A549 (cell line): ENCODE data around the gene NTM. TPM values are rescaled to one million over a fixed set of nuclear protein-coding genes. Genes with fewer than 3 reads are reported as not detected.

Experiments used
- ATAC-seq, 2 experiments: fragments of 200-7000 bp in 1 of 2; fragments of >200 bp in 1 of 2; cut with Nextera tagmentation in 1 of 2; cut with Tn5 transposase in 1 of 2; 3 replicates each; pipeline versions ENCODE4 v1.8.0 to v1.9.1; 2018 to 2020; ENCODE audit warnings: mild to moderate bottlenecking in 1 of 2, moderate library complexity in 1 of 2
- CTCF ChIA-PET: fragments of 300-600 bp; sonication (Branson Sonifier 250); formaldehyde crosslinking; extraction: SDS; loops from one replicate; lab custom pipeline; 2021; ENCODE audit warnings: antibody characterized with exemption, inconsistent platforms; lab: Yijun Ruan, JAX
- POLR2A ChIA-PET: fragments of 350-600 bp; formaldehyde crosslinking; extraction: SDS; loops from one replicate; lab custom pipeline; 2021; ENCODE audit warnings: antibody characterized with exemption, inconsistent platforms; lab: Yijun Ruan, JAX
- DNase-seq, 2 experiments: peaks; one replicate each; pipeline versions ENCODE4 v3.0.0 to v3.0.0-alpha.2; 2011 to 2016; ENCODE audit warnings: low read depth in 1 of 2, low spot score in 1 of 2
- FAIRE-seq: peaks from 2 replicates; lab custom pipeline; 2011; peaks lifted over from hg19 to GRCh38; lab: Jason Lieb, UNC
- H3K27ac ChIP-seq, 2 experiments: fragments of >200 bp; sonication (Bioruptor Twin); formaldehyde crosslinking; 3 replicates each; pipeline ENCODE4 v1.5.1; 2016 to 2017
- H3K4me1 ChIP-seq: fragments of >200 bp; sonication (Bioruptor Twin); formaldehyde crosslinking; 3 replicates; pipeline ENCODE4 v1.6.1; 2016
- H3K4me2 ChIP-seq: fragments of >200 bp; sonication (Bioruptor Twin); formaldehyde crosslinking; 3 replicates; pipeline ENCODE4 v1.6.1; 2016
- H3K4me3 ChIP-seq: fragments of >200 bp; sonication (Bioruptor Twin); formaldehyde crosslinking; 3 replicates; pipeline ENCODE4 v1.5.1; 2016
- H3K9me3 ChIP-seq: fragments of >200 bp; sonication (Bioruptor Twin); formaldehyde crosslinking; 3 replicates; pipeline ENCODE4 v1.6.1; 2016
- ATOH8 ChIP-seq: fragments of 250-450 bp; sonication (Bioruptor Pico); IDR thresholded peaks from 2 replicates; pipeline ENCODE4 v1.5.0; 2020; ENCODE audit warnings: low read depth, mild to moderate bottlenecking, moderate library complexity
- BCL3 ChIP-seq: fragments of >200 bp; sonication (Bioruptor Twin); formaldehyde crosslinking; IDR thresholded peaks from 3 replicates; pipeline ENCODE4 v1.6.1; 2016
- CHD2 ChIP-seq: fragments of 150-350 bp; IDR thresholded peaks from 2 replicates; pipeline ENCODE4 v1.6.1; 2014; ENCODE audit warnings: low read length; ENCODE audit not compliant: partially characterized antibody
- E2F6 ChIP-seq: IDR thresholded peaks from 2 replicates; pipeline ENCODE4 v1.6.1; 2012; ENCODE audit warnings: low read depth, borderline replicate concordance
- EHMT2 ChIP-seq: fragments of 200-600 bp; sonication (generic); IDR thresholded peaks from 2 replicates; pipeline ENCODE4 v1.6.1; 2016; ENCODE audit warnings: antibody characterized with exemption, low read depth, mild to moderate bottlenecking, moderate library complexity
- FOSB ChIP-seq: fragments of 250-450 bp; sonication (Bioruptor Pico); IDR thresholded peaks from 2 replicates; pipeline ENCODE4 v1.5.0; 2020; ENCODE audit warnings: mild to moderate bottlenecking, moderate library complexity
- GATA3 ChIP-seq: IDR thresholded peaks from 2 replicates; pipeline ENCODE4 v1.6.1; 2012; ENCODE audit warnings: borderline replicate concordance
- HEYL ChIP-seq: fragments of 250-450 bp; sonication (Bioruptor Pico); IDR thresholded peaks from 2 replicates; pipeline ENCODE4 v1.8.0; 2021; ENCODE audit warnings: mild to moderate bottlenecking, moderate library complexity
- HOXB5 ChIP-seq: fragments of 250-450 bp; sonication (Bioruptor Pico); IDR thresholded peaks from 2 replicates; pipeline ENCODE4 v1.5.0; 2020; ENCODE audit warnings: mild to moderate bottlenecking, moderate library complexity
- KDM1A ChIP-seq: fragments of 200-600 bp; sonication (generic); IDR thresholded peaks from 2 replicates; pipeline ENCODE4 v1.6.1; 2016; ENCODE audit warnings: low read depth, mild to moderate bottlenecking
- NFE2L2 ChIP-seq: fragments of 150-350 bp; conservative IDR thresholded peaks from 2 replicates; pipeline ENCODE4 v1.6.1; 2014; ENCODE audit warnings: low read length
- NPAS2 ChIP-seq: fragments of 250-450 bp; sonication (Bioruptor Pico); IDR thresholded peaks from 2 replicates; pipeline ENCODE4 v1.8.0; 2022; ENCODE audit warnings: mild to moderate bottlenecking, moderate library complexity, borderline replicate concordance
- NR3C1 ChIP-seq: fragments of >200 bp; sonication (Bioruptor Twin); formaldehyde crosslinking; IDR thresholded peaks from 3 replicates; pipeline ENCODE4 v1.6.1; 2017
- POLR2A ChIP-seq: IDR thresholded peaks from 2 replicates; pipeline ENCODE4 v1.6.1; 2012; ENCODE audit warnings: mild to moderate bottlenecking, low read length
- REST ChIP-seq: fragments of 200-600 bp; sonication (generic); IDR thresholded peaks from 2 replicates; pipeline ENCODE4 v1.6.1; 2016; ENCODE audit warnings: antibody characterized with exemption, mild to moderate bottlenecking, moderate library complexity
- RFX5 ChIP-seq: fragments of 450-650 bp; IDR thresholded peaks from 2 replicates; pipeline ENCODE4 v1.7.1; 2014; ENCODE audit warnings: antibody characterized with exemption, mild to moderate bottlenecking, moderate library complexity
- ZC3H11A ChIP-seq: fragments of 450-650 bp; IDR thresholded peaks from 2 replicates; pipeline ENCODE4 v1.6.1; 2014; ENCODE audit warnings: antibody characterized with exemption, mild to moderate bottlenecking
- ZNF302 ChIP-seq: fragments of 250-450 bp; sonication (Bioruptor Pico); IDR thresholded peaks from 2 replicates; pipeline ENCODE4 v1.9.0; 2021; ENCODE audit warnings: inconsistent platforms, mild to moderate bottlenecking, moderate library complexity
- WGBS: methylation state at CpG from one replicate; pipeline ENCODE4 v1.1.6; 2017; ENCODE audit errors: missing lambda C conversion rate; 5-methylcytosine and 5-hydroxymethylcytosine counted together
- polyA plus RNA-seq, 4 experiments: library from polyadenylated mRNA; depleted of rRNA in 3 of 4; stranded (reverse); fragments of >200 nt; fragmentation: RNase III in 1 of 4; extraction: RNeasy Plus Mini Kit Qiagen cat#74134 plus additional on column Dnase treatment in 1 of 4; gene quantifications; 2 replicates in 3 of 4; 3 replicates in 1 of 4; pipeline ENCODE4 v1.2.3, GENCODE V29; 2011 to 2017
- TF ChIP-seq, protein P1 (sequence below): IDR thresholded peaks from 2 replicates; pipeline ENCODE4 v1.6.1; 2012
- TF ChIP-seq, protein P2 (sequence below): fragments of 250-450 bp; sonication (Bioruptor Pico); IDR thresholded peaks from 2 replicates; pipeline ENCODE4 v1.5.0; 2021; ENCODE audit warnings: mild to moderate bottlenecking, moderate library complexity, borderline replicate concordance
- TF ChIP-seq, protein P3 (sequence below): fragments of >200 bp; sonication (Bioruptor Twin); formaldehyde crosslinking; IDR thresholded peaks from 2 replicates; pipeline ENCODE4 v1.6.1; 2016

Gene NTM
- polyA plus RNA-seq, 2 of the 4 experiments (the other 2 are of a cell fraction): not detected

DNA sequence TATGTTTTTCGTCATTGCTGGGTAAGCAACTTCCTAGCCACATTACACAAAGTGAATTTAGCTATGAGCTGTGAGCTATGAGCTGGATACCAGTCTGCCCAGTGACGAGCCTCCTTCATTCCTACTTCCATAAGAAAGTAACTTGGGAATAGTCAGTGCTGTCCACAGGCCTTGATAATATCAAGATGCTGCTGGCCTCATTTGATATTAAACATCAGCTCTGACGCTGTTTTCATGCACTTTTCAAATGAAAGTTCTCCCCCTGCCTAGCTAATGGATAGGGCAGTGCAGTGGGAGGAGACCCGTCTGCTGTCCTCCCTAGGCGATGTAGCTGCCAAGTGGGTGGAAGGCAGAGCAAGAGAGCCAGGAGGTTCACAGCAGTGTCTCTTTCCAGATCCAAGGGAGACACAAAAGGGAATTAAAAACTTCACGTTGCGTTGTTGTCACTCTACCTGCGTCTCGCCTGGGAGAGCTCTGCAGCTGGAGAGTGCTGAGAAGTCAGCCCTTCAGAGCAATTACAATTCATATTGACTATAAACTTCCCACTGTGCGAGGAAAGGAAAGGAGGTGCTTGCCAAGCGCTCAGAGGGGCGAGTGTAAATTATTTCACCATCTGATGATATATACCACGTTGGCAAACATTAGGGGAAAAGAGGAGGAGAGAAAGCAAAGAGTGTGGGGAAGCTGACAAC lies 861.4 kb downstream of the NTM start:
- 22% methylated on average over 12 of the region's 13 CpGs for WGBS
- Histone ChIP-seq H3K9me3 (no peaks in the 10 kb centered on the region), H3K4me2 (no peak overlapping the region), H3K4me3 (no peak overlapping the region), H3K27ac (no peak overlapping the region), H3K4me1 (no peaks in the 10 kb centered on the region)
- no peak for DNase-seq
- CTCF ChIA-PET: no interaction called here
- ATAC-seq: no peak
- no peak for FAIRE-seq
- POLR2A ChIA-PET: no interaction called here
- TF ChIP-seq, protein P1, sequence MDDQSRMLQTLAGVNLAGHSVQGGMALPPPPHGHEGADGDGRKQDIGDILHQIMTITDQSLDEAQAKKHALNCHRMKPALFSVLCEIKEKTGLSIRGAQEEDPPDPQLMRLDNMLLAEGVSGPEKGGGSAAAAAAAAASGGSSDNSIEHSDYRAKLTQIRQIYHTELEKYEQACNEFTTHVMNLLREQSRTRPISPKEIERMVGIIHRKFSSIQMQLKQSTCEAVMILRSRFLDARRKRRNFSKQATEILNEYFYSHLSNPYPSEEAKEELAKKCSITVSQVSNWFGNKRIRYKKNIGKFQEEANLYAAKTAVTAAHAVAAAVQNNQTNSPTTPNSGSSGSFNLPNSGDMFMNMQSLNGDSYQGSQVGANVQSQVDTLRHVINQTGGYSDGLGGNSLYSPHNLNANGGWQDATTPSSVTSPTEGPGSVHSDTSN: no peak
- TF ChIP-seq REST (no peak), RFX5 (no peak), ATOH8 (no peak), NFE2L2 (no peak), POLR2A (no peak), KDM1A (no peak), FOSB (CRISPR knock-in tag) (no peak), GATA3 (no peak), EHMT2 (no peak), CHD2 (no peak)
- TF ChIP-seq, protein P2, sequence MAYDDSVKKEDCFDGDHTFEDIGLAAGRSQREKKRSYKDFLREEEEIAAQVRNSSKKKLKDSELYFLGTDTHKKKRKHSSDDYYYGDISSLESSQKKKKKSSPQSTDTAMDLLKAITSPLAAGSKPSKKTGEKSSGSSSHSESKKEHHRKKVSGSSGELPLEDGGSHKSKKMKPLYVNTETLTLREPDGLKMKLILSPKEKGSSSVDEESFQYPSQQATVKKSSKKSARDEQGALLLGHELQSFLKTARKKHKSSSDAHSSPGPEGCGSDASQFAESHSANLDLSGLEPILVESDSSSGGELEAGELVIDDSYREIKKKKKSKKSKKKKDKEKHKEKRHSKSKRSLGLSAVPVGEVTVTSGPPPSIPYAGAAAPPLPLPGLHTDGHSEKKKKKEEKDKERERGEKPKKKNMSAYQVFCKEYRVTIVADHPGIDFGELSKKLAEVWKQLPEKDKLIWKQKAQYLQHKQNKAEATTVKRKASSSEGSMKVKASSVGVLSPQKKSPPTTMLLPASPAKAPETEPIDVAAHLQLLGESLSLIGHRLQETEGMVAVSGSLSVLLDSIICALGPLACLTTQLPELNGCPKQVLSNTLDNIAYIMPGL: no peak
- TF ChIP-seq, protein P3, sequence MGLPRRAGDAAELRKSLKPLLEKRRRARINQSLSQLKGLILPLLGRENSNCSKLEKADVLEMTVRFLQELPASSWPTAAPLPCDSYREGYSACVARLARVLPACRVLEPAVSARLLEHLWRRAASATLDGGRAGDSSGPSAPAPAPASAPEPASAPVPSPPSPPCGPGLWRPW: no peak

GRCh38 chr11:132234878-132235277 lies 864.5 kb downstream of the NTM start:
- no peak overlapping the region for H3K27ac ChIP-seq
- WGBS: 5% methylated on average over 4 of the region's 4 CpGs
- TF ChIP-seq, protein P2: no peak
- TF ChIP-seq E2F6: no peak
- TF ChIP-seq RFX5: no peak
- no peak for TF ChIP-seq ZC3H11A
- no peak for TF ChIP-seq BCL3
- TF ChIP-seq ZNF302: no peak
- TF ChIP-seq GATA3: no peak
- TF ChIP-seq HEYL (CRISPR knock-in tag): no peak
- no peak for TF ChIP-seq NR3C1
- no peak for TF ChIP-seq ATOH8
- no peak for TF ChIP-seq NPAS2 (CRISPR knock-in tag)
- no peak for TF ChIP-seq HOXB5 (CRISPR knock-in tag)
- no peak overlapping the region for H3K4me2 ChIP-seq
- no peak for DNase-seq
- FAIRE-seq: no peak
- no peaks in the 10 kb centered on the region for H3K9me3 ChIP-seq
- ChIA-PET CTCF (no interaction called here), POLR2A (no interaction called here)
- no peaks in the 10 kb centered on the region for H3K4me1 ChIP-seq
- no peak overlapping the region for H3K4me3 ChIP-seq
- no peak for ATAC-seq
